CD4-positive, alpha-beta T cell treated with Interleukin-17A for 4 hours (primary cell): ENCODE results near the gene KAZN.

Experiments used
- DNase-seq: peaks from one replicate; pipeline ENCODE4 v3.0.0-alpha.2; 2020; ENCODE audit warnings: mixed read lengths

The KAZN gene

GRCh38 chr1:15154480-15155036, 556.1 kb downstream of the KAZN start:
- DNase-seq: no peak

GRCh38 chr1:15155191-15155590, 556.7 kb downstream of the KAZN start:
- DNase-seq: no peak

- no peak for DNase-seq
Observed at GRCh38 chr1:15155888-15156741, 557.6 kb downstream of the KAZN start.

DNA sequence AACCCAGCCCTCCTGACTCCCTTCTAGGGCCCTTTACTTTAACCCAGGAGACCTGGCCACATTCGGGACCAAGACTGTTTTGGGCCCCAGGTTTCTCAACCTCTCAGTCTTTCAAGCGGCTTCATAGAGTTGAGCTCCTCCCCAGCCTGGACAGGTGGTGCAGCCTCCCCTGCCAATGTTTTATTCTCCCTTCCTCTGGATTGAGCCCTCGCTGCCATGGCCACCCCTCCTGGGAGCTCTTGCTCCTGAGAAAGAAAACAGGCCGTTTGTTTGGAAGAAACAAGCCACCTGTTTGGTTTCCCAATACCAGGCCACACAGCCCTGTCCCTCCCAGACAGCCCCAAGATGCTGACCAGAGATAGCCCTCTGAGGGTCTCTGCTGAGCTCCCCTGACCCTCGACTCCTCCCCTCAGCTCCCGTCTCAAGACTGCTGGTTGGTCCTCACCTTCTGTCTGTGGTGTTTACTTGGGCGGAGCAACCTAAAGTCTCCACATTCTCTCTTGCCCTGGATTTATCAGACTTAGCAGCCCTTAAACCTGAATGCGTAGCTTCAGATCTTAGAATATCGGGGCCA, 558.4 kb downstream of the KAZN start:
- DNase-seq: no peak

DNA sequence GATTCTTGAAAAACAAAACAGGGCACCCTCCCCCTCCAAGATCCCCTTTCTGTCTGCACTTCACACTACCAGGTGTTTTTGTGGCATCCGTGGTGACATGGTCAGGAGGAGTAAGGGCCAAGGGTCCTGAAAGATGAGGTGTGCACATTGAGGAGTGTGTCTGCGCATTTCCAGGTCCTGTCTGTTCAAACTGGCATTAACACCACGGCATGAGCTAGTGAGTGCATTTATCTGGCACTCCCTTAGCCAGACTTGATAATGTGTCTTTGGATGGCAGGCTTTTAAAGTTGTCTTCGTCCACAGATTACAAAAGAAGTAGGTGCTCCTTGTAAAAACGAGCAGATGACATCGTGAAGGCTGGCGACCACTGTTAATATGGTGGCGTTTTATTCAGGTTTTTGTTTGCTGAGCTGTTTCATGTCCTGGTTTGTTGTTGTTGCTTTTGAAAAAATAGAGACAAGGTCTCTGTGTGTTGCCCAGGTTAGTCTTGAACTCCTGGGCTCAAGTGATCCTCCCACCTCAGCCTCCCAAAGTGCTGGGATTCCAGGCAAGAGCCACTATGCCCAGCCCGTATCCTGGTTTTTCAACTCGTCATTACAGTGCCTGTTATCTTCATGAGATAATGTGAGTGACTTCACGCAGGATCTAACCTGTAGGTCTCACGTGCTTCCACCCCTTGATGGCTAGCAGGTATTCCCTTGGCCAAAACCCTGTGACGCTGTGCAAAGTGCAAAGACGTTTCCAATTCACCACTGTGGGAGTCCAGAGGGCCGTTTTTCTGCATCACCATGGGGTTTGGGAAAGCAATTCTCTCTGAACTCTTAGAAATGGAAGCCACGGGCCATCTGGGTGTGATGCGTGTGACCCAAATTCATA, 559.3 kb downstream of the KAZN start:
- no peak for DNase-seq

GRCh38 chr1:15158506-15159165, 560.2 kb downstream of the KAZN start:
- DNase-seq: no peak

DNA sequence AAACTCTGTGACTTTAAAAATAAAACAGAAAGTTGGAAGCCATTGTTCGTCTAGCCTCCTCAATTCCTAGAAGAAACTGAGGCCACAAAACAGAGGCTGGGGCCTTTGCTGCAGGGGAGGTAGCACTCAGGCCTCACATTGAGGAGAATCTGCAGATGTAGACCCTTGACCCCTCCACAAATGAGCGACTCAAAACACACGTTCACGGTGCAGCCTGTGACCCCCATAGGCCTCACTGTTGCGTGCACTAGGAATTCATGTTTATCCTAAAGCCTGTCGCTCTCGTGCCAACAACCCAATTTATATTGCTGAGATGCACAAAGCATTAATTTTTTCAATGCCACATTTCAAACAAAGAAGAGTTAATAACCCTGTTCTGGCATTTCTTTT, 560.7 kb downstream of the KAZN start:
- no peak for DNase-seq

GRCh38 chr1:15160626-15161025, 562.1 kb downstream of the KAZN start:
- DNase-seq: no peak

DNA sequence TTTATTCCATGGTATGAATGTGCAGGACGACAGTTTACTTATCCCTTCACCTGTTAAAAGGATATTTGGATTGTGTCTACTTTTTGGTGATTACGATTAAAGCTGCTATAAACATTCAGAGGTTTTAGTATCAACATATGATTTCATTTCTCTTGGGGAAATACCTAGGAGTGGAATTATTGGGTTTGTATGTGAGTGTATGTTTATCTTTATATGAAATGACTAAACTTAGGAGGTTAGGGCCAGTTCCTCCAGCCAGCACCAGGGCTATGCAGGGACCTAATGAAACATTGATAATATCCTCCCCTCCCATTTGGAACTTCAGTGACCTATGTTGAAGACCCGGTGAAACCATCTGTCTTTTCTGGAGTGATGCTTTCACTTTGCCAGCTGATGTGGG, 568.9 kb downstream of the KAZN start:
- DNase-seq: no peak
